H1 (cell line): Measurements from ENCODE around the gene BCL11A. TPM values are rescaled to one million over a fixed set of nuclear protein-coding genes. Genes with fewer than 3 reads are reported as not detected.

Source experiments
- CTCF ChIA-PET: fragments of 300-600 bp; sonication (Branson Sonifier 250); formaldehyde crosslinking; loops from one replicate; lab custom pipeline; 2021; ENCODE audit not compliant: partially characterized antibody; lab: Charles Lee
- POLR2A ChIA-PET: fragments of 300-600 bp; sonication (Branson Sonifier 250); formaldehyde crosslinking; loops from one replicate; lab custom pipeline; 2021; ENCODE audit warnings: inconsistent platforms; ENCODE audit not compliant: partially characterized antibody; lab: Charles Lee
- DNase-seq, 2 experiments: peaks; one replicate each; pipeline versions ENCODE4 v3.0.0 to v3.0.0-alpha.2; 2010 to 2022; ENCODE audit warnings: low spot score in 2 of 2, low read depth in 1 of 2, mixed read lengths in 1 of 2
- FAIRE-seq: peaks from 2 replicates; lab custom pipeline; 2011; peaks lifted over from hg19 to GRCh38; lab: Jason Lieb, UNC
- H2AFZ ChIP-seq: 2 replicates; pipeline ENCODE4 v1.8.1; 2012; ENCODE audit warnings: low read length, inconsistent platforms
- H2AK5ac ChIP-seq: 2 replicates; pipeline ENCODE4 v1.6.1; 2013; ENCODE audit warnings: low read depth, low read length
- H2BK120ac ChIP-seq: replicated peaks from 2 replicates; pipeline ENCODE3; 2013; ENCODE audit warnings: low read depth, low read length, inconsistent platforms
- H2BK12ac ChIP-seq: 2 replicates; pipeline ENCODE4 v1.6.1; 2013; ENCODE audit warnings: low read depth, low read length
- H2BK15ac ChIP-seq: 2 replicates; pipeline ENCODE4 v1.6.1; 2013; ENCODE audit warnings: low read length
- H2BK20ac ChIP-seq: 2 replicates; pipeline ENCODE4 v1.6.1; 2013; ENCODE audit warnings: low read length
- H2BK5ac ChIP-seq: 2 replicates; pipeline ENCODE4 v1.6.1; 2013; ENCODE audit warnings: low read depth, low read length
- H3K14ac ChIP-seq: 2 replicates; pipeline ENCODE4 v1.6.1; 2013; ENCODE audit warnings: inconsistent platforms; ENCODE audit not compliant: insufficient read length
- H3K18ac ChIP-seq: 2 replicates; pipeline ENCODE4 v1.6.1; 2013; ENCODE audit warnings: low read length; ENCODE audit errors: extremely low read depth
- H3K23ac ChIP-seq: 2 replicates; pipeline ENCODE4 v1.6.1; 2013; ENCODE audit warnings: inconsistent platforms; ENCODE audit not compliant: insufficient read length
- H3K23me2 ChIP-seq: 2 replicates; pipeline ENCODE4 v1.6.1; 2013; ENCODE audit warnings: low read depth, low read length
- H3K27ac ChIP-seq: 2 replicates; pipeline ENCODE4 v1.6.1; 2011; ENCODE audit warnings: low read depth, low read length, inconsistent platforms
- H3K27me3 ChIP-seq, 4 experiments: replicated peaks in 1 of 4; 1 replicate in 1 of 4; 2 replicates in 3 of 4; pipeline versions ENCODE4 v1.6.1 to v1.8.1; 2011 to 2013; ENCODE audit warnings: low read length in 3 of 4, mild to moderate bottlenecking in 3 of 4, inconsistent platforms in 2 of 4, mixed read lengths in 2 of 4, moderate library complexity in 1 of 4; ENCODE audit not compliant: control insufficient read depth in 3 of 4, insufficient read depth in 3 of 4; ENCODE audit errors: extremely low read depth in 1 of 4
- H3K36me3 ChIP-seq, 4 experiments: 2 replicates each; pipeline versions ENCODE4 v1.6.1 to v1.8.1; 2011 to 2013; ENCODE audit warnings: mild to moderate bottlenecking in 4 of 4, low read length in 3 of 4, moderate library complexity in 2 of 4, control low read depth in 1 of 4, inconsistent platforms in 1 of 4; ENCODE audit not compliant: insufficient read depth in 4 of 4, control insufficient read depth in 2 of 4
- H3K4ac ChIP-seq: replicated peaks from 2 replicates; pipeline ENCODE3; 2013; ENCODE audit warnings: low read length, low read depth, mixed read lengths, inconsistent platforms; ENCODE audit not compliant: insufficient read length
- H3K4me1 ChIP-seq, 4 experiments: replicated peaks in 1 of 4; 1 replicate in 1 of 4; 2 replicates in 3 of 4; pipeline versions ENCODE4 v1.6.1 to v1.8.1; 2011 to 2013; ENCODE audit warnings: low read length in 3 of 4, inconsistent platforms in 2 of 4, mixed read lengths in 1 of 4; ENCODE audit not compliant: insufficient read depth in 4 of 4, control insufficient read depth in 3 of 4
- H3K4me2 ChIP-seq, 2 experiments: 2 replicates each; pipeline versions ENCODE4 v1.6.1 to v1.8.1; 2011 to 2013; ENCODE audit warnings: low read depth in 2 of 2, low read length in 2 of 2, control low read depth in 1 of 2, inconsistent platforms in 1 of 2, mild to moderate bottlenecking in 1 of 2; ENCODE audit not compliant: insufficient read depth in 1 of 2
- H3K4me3 ChIP-seq, 4 experiments: fragments of 200-600, 300-600 bp in 1 of 4; sonication (generic), shearing (Covaris generic), sonication (Bioruptor Twin) in 1 of 4; 2 replicates each; pipeline versions ENCODE4 v1.5.1 to v1.8.1; 2011 to 2016; ENCODE audit warnings: low read length in 4 of 4, low read depth in 3 of 4, control low read depth in 2 of 4, inconsistent platforms in 2 of 4, mild to moderate bottlenecking in 2 of 4, mixed read lengths in 1 of 4, moderate library complexity in 1 of 4; ENCODE audit not compliant: insufficient read depth in 2 of 4; ENCODE audit errors: extremely low read depth in 1 of 4
- H3K56ac ChIP-seq: replicated peaks from 2 replicates; pipeline ENCODE3; 2013; ENCODE audit warnings: low read depth, mild to moderate bottlenecking, mixed read lengths, low read length, inconsistent platforms; ENCODE audit not compliant: insufficient read length
- H3K79me1 ChIP-seq: 2 replicates; pipeline ENCODE4 v1.6.1; 2013; ENCODE audit warnings: low read depth, low read length, control low read depth
- H3K79me2 ChIP-seq, 2 experiments: 2 replicates each; pipeline versions ENCODE4 v1.6.1 to v1.8.1; 2012 to 2013; ENCODE audit warnings: low read length in 2 of 2, mild to moderate bottlenecking in 2 of 2, inconsistent platforms in 1 of 2; ENCODE audit not compliant: insufficient read depth in 2 of 2, control insufficient read depth in 1 of 2
- H3K9ac ChIP-seq, 4 experiments: replicated peaks in 1 of 4; 1 replicate in 1 of 4; 2 replicates in 3 of 4; pipeline versions ENCODE4 v1.6.1 to v1.8.1; 2011 to 2013; ENCODE audit warnings: low read depth in 3 of 4, low read length in 3 of 4, control low read depth in 2 of 4, mild to moderate bottlenecking in 2 of 4, moderate library complexity in 2 of 4, inconsistent platforms in 1 of 4; ENCODE audit errors: extremely low read depth in 1 of 4
- H3K9me3 ChIP-seq, 2 experiments: 2 replicates each; pipeline versions ENCODE4 v1.6.1 to v1.8.1; 2012 to 2013; ENCODE audit warnings: mild to moderate bottlenecking in 2 of 2, moderate library complexity in 2 of 2, control low read depth in 1 of 2, inconsistent platforms in 1 of 2, low read depth in 1 of 2, low read length in 1 of 2, mixed read lengths in 1 of 2; ENCODE audit not compliant: insufficient read depth in 2 of 2
- H4K20me1 ChIP-seq, 2 experiments: replicated peaks in 1 of 2; 2 replicates each; pipeline versions ENCODE3 to v1.8.1; 2011 to 2013; ENCODE audit warnings: inconsistent platforms in 2 of 2, low read length in 2 of 2, mild to moderate bottlenecking in 1 of 2; ENCODE audit not compliant: insufficient read depth in 2 of 2, control insufficient read depth in 1 of 2
- H4K5ac ChIP-seq: 2 replicates; pipeline ENCODE4 v1.6.1; 2013; ENCODE audit warnings: low read length, low read depth, mixed read lengths, inconsistent platforms; ENCODE audit not compliant: insufficient read length
- H4K8ac ChIP-seq: 2 replicates; pipeline ENCODE4 v1.8.0; 2013; ENCODE audit warnings: mild to moderate bottlenecking, moderate library complexity, low read length, inconsistent platforms; ENCODE audit not compliant: insufficient read depth; ENCODE audit errors: extremely low read depth
- H4K91ac ChIP-seq: replicated peaks from 2 replicates; pipeline ENCODE3; 2013; ENCODE audit warnings: low read length, mixed read lengths, inconsistent platforms; ENCODE audit not compliant: insufficient read length
- ASH2L ChIP-seq: fragments of 200-600, 300-600 bp; sonication (generic); IDR thresholded peaks from one replicate; pipeline ENCODE4 v1.7.1; 2017; ENCODE audit warnings: low read length
- CBX8 ChIP-seq: fragments of 300-800, 300-1000 bp; sonication (generic); IDR thresholded peaks from 2 replicates; pipeline ENCODE4 v1.7.1; 2016; ENCODE audit warnings: low read depth, low read length, borderline replicate concordance
- CTCF ChIP-seq, 3 experiments: IDR thresholded peaks; 1 replicate in 2 of 3; 2 replicates in 1 of 3; pipeline versions ENCODE4 v1.5.1 to v1.6.1; 2011; ENCODE audit warnings: low read length in 3 of 3, mild to moderate bottlenecking in 3 of 3, inconsistent platforms in 2 of 3, low read depth in 1 of 3, moderate library complexity in 1 of 3; ENCODE audit not compliant: insufficient read depth in 1 of 3; ENCODE audit errors: control extremely low read depth in 1 of 3
- GTF2F1 ChIP-seq: IDR thresholded peaks from 2 replicates; pipeline ENCODE4 v1.6.1; 2012; ENCODE audit warnings: low read depth, low read length, improper control_type of control experiment, borderline replicate concordance
- HDAC2 ChIP-seq, 2 experiments: fragments of 300-600 bp in 1 of 2; sonication (generic) in 1 of 2; IDR thresholded peaks; 2 replicates each; pipeline ENCODE4 v1.6.1; 2011 to 2012; ENCODE audit warnings: low read depth in 2 of 2, low read length in 2 of 2, mild to moderate bottlenecking in 2 of 2, moderate library complexity in 2 of 2, borderline replicate concordance in 1 of 2, inconsistent platforms in 1 of 2
- JUND ChIP-seq: IDR thresholded peaks from 2 replicates; pipeline ENCODE4 v1.6.1; 2011; ENCODE audit warnings: mild to moderate bottlenecking, improper control_type of control experiment, low read length
- KDM4A ChIP-seq: IDR thresholded peaks from one replicate; pipeline ENCODE4 v1.7.1; 2012; ENCODE audit warnings: low read depth, mild to moderate bottlenecking, moderate library complexity, low read length, inconsistent platforms; ENCODE audit not compliant: severe bottlenecking
- MAFK ChIP-seq: IDR thresholded peaks from 2 replicates; pipeline ENCODE4 v1.6.1; 2012; ENCODE audit warnings: low read depth, mild to moderate bottlenecking, improper control_type of control experiment, low read length
- NANOG ChIP-seq: IDR thresholded peaks from 2 replicates; pipeline ENCODE4 v1.6.1; 2011; ENCODE audit warnings: low read length, low read depth, mild to moderate bottlenecking, inconsistent platforms; ENCODE audit not compliant: insufficient read depth, poor library complexity, severe bottlenecking
- POLR2AphosphoS5 ChIP-seq: IDR thresholded peaks from 2 replicates; pipeline ENCODE4 v1.6.1; 2011; ENCODE audit warnings: low read depth, low read length
- SP2 ChIP-seq: IDR thresholded peaks from 2 replicates; pipeline ENCODE4 v1.6.1; 2012; ENCODE audit warnings: mild to moderate bottlenecking, low read length, inconsistent platforms
- TBP ChIP-seq: IDR thresholded peaks from 2 replicates; pipeline ENCODE4 v1.6.1; 2011; ENCODE audit warnings: low read depth, low read length, improper control_type of control experiment
- WGBS, 2 experiments: shearing (Covaris generic) in 1 of 2; methylation state at CpG; one replicate each; pipeline versions ENCODE4 v1.1.6 to v1.1.7; 2013 to 2015; ENCODE audit warnings: low lambda C conversion rate in 2 of 2, mixed read lengths in 2 of 2, inconsistent platforms in 1 of 2, low coverage in 1 of 2, missing lambda C conversion rate in 1 of 2; ENCODE audit not compliant: insufficient replicate concordance in 2 of 2, insufficient coverage in 1 of 2, insufficient read length in 1 of 2; ENCODE audit errors: extremely low coverage in 1 of 2, missing lambda C conversion rate in 1 of 2; 5-methylcytosine and 5-hydroxymethylcytosine counted together
- polyA plus RNA-seq, 7 experiments: library from polyadenylated mRNA; depleted of rRNA in 3 of 7; stranded (reverse) in 5 of 7; unstranded in 2 of 7; fragments of >200 nt in 5 of 7; fragments of 200-250 nt in 2 of 7; gene quantifications; 1 replicate in 5 of 7; 2 replicates in 1 of 7; 4 replicates in 1 of 7; pipeline versions ENCODE4 v1.2.1 to v1.2.3, GENCODE V29; 2011 to 2013; ENCODE audit warnings: missing spikeins in 2 of 7, mixed read lengths in 2 of 7
- total RNA-seq: library from RNA; stranded (reverse); fragmentation: NEBNext Ultra II Directional; extraction: Animal tissue kit (Norgen Biotek cat#: 25700); gene quantifications from 2 replicates; pipeline ENCODE4 v1.2.1, GENCODE V29; 2021

Gene BCL11A
- total and polyA plus RNA-seq, 2 of the 8 experiments (the other 6 are each of a cell fraction or from before 2014, with no cell fraction given), result 11.9 to 59.3 TPM

GRCh38 chr2:60408207-60408606 is 145.2 kb downstream of the BCL11A start:
- no peak overlapping the region for H3K9ac ChIP-seq
- CTCF ChIA-PET, result no interaction called here
- no peaks in the 10 kb centered on the region for H3K79me2 ChIP-seq
- no peak overlapping the region for H2AK5ac ChIP-seq
- no peak overlapping the region for H3K4me2 ChIP-seq
- no peaks in the 10 kb centered on the region for H3K27me3 ChIP-seq
- H3K4me1 ChIP-seq, result peaks cover 4 to 17% (median 9%) of the 10 kb centered on the region in 4 experiments
- no peak for DNase-seq
- no peak overlapping the region for H2AFZ ChIP-seq
- no peak overlapping the region for H3K4me3 ChIP-seq
- no peak overlapping the region for H2BK20ac ChIP-seq
- no peak for TF ChIP-seq ASH2L
- TF ChIP-seq POLR2AphosphoS5, result no peak
- no peak for TF ChIP-seq NANOG
- no peak for TF ChIP-seq CBX8
- TF ChIP-seq GTF2F1, result no peak
- no peak for TF ChIP-seq TBP
- no peak for TF ChIP-seq CTCF (IDR thresholded peaks at IDR 0.05; ENCODE audit: control extremely low read depth in 1 of 3, insufficient read depth in 1 of 3, low read depth in 1 of 3, low read length in 3 of 3)
- TF ChIP-seq MAFK, result no peak
- no peak for TF ChIP-seq KDM4A
- TF ChIP-seq SP2, result no peak
- TF ChIP-seq JUND, result no peak
- no peak for TF ChIP-seq HDAC2 (IDR thresholded peaks at IDR 0.05; ENCODE audit: borderline replicate concordance in 1 of 2, low read depth in 2 of 2, low read length in 2 of 2)
- H2BK120ac ChIP-seq, result no peak overlapping the region
- no peak for FAIRE-seq
- no peak overlapping the region for H2BK15ac ChIP-seq
- no peak overlapping the region for H3K18ac ChIP-seq
- WGBS, 2 experiments, result 85% methylated on average over 1 of the region's 1 CpG; no CpG with 5 or more reads in 1 of the 2 experiments
- no peak overlapping the region for H3K4ac ChIP-seq
- H4K8ac ChIP-seq, result no peak overlapping the region
- no peak overlapping the region for H2BK12ac ChIP-seq
- H4K20me1 ChIP-seq, result no peaks in the 10 kb centered on the region
- H3K14ac ChIP-seq, result no peak overlapping the region
- H3K36me3 ChIP-seq, result no peaks in the 10 kb centered on the region
- H2BK5ac ChIP-seq, result no peak overlapping the region
- no peak overlapping the region for H4K5ac ChIP-seq
- H3K23me2 ChIP-seq, result peaks cover 3% of the 10 kb centered on the region; the same call in 1 of the 2 replicates
- H3K27ac ChIP-seq, result no peak overlapping the region
- H3K56ac ChIP-seq, result no peak overlapping the region
- H3K79me1 ChIP-seq, result no peaks in the 10 kb centered on the region
- no peak overlapping the region for H4K91ac ChIP-seq
- no peaks in the 10 kb centered on the region for H3K9me3 ChIP-seq
- POLR2A ChIA-PET, result no interaction called here
- H3K23ac ChIP-seq, result no peak overlapping the region
